ENCODE data around the gene SGPL1. TPM values are rescaled to one million over a fixed set of nuclear protein-coding genes. Genes with fewer than 3 reads are reported as not detected.
"Not testable (repeated sequence)": the region's sequence is repeated elsewhere in the genome, so short reads cannot be mapped to it uniquely, and the experiment has no call there.

SGPL1 gene
- total RNA-seq, 1 experiment from 2014 or later, result 52.6 TPM

DNA sequence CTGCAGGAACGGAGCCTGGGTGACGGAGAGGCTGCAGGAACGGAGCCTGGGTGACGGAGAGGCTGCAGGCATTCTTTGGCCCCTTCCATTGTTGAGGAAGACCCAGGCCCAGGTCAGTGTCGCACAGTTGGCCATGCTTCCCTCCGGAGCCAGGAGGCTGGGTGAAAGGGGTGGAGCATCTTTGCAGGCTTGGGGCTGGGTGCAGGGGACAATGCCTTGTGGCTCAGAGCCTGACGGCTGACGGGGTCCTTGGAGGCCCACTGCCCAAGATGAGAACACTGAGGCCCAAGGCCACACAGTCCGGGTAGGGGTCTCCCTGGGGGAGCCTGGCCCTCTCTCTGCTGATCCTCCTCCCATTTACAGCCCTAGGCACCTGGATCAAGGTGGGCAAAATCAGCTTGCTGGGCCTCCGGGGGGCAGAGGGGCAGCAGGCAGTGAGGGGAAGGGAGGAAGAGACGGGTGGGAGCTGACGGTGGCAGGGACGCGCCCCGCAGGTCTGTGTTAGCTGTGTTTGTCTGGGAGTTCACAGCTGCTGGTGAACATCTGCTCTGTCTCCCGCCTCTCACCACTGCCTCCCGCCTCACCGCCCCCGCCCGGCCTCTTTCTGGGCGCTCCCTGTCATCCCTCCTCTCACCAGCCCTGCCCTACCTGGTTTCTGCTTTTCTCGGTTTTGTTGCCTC lies 103.2 kb downstream of the SGPL1 start:
- no peaks in the 10 kb centered on the region for H3K27me3 ChIP-seq (ENCODE audit: insufficient read depth, low read length)
- H3K27ac Mint-ChIP-seq, result no peak overlapping the region
- no peaks in the 10 kb centered on the region for H3K79me1 ChIP-seq (ENCODE audit: insufficient read depth, low read depth, low read length, poor library complexity, severe bottlenecking)
- H3K4me2 ChIP-seq (ENCODE audit: insufficient read depth, insufficient read length, low read length), result no peak overlapping the region
- no peak overlapping the region for H3K56ac ChIP-seq (ENCODE audit: insufficient read length, low read depth, low read length)
- H2BK120ac ChIP-seq (ENCODE audit: low read depth, low read length, poor library complexity, severe bottlenecking), result no peak overlapping the region
- peaks cover 11% of the 10 kb centered on the region for H3K27me3 Mint-ChIP-seq (ENCODE audit: low read depth)
- TF ChIP-seq, protein P1, sequence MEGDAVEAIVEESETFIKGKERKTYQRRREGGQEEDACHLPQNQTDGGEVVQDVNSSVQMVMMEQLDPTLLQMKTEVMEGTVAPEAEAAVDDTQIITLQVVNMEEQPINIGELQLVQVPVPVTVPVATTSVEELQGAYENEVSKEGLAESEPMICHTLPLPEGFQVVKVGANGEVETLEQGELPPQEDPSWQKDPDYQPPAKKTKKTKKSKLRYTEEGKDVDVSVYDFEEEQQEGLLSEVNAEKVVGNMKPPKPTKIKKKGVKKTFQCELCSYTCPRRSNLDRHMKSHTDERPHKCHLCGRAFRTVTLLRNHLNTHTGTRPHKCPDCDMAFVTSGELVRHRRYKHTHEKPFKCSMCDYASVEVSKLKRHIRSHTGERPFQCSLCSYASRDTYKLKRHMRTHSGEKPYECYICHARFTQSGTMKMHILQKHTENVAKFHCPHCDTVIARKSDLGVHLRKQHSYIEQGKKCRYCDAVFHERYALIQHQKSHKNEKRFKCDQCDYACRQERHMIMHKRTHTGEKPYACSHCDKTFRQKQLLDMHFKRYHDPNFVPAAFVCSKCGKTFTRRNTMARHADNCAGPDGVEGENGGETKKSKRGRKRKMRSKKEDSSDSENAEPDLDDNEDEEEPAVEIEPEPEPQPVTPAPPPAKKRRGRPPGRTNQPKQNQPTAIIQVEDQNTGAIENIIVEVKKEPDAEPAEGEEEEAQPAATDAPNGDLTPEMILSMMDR (conservative IDR thresholded peaks at IDR 0.05), result no peak
- no peak overlapping the region for H2BK20ac ChIP-seq (ENCODE audit: low read depth, low read length, poor library complexity, severe bottlenecking)
- no peak overlapping the region for H2BK12ac ChIP-seq (ENCODE audit: insufficient read length, low read depth, low read length)
- H4K91ac ChIP-seq (ENCODE audit: insufficient read length, low read depth, low read length), result no peak overlapping the region
- no peak overlapping the region for H3K23ac ChIP-seq (ENCODE audit: insufficient read length, low read depth, low read length)
- H2BK15ac ChIP-seq (ENCODE audit: low read depth, low read length), result no peak overlapping the region; the same call in 1 of the 2 replicates
- no peak overlapping the region for H2AK5ac ChIP-seq (ENCODE audit: insufficient read length, low read length)
- no peak overlapping the region for H3K9ac ChIP-seq (ENCODE audit: extremely low read depth, insufficient read length, low read length)
- H3K9me3 ChIP-seq (ENCODE audit: control insufficient read depth, low read depth, low read length), result no peaks in the 10 kb centered on the region
- H3K18ac ChIP-seq (ENCODE audit: insufficient read length, low read depth, low read length), result no peak overlapping the region
- no peak overlapping the region for H2AFZ ChIP-seq (ENCODE audit: low read length)
- no peaks in the 10 kb centered on the region for H3K4me1 ChIP-seq (ENCODE audit: insufficient read depth, low read length)
- H3K4me3 Mint-ChIP-seq, result no peak overlapping the region
- no peak overlapping the region for H3T11ph ChIP-seq (ENCODE audit: low read length)
- no peak overlapping the region for H3K4ac ChIP-seq (ENCODE audit: low read depth, low read length)
- no peaks in the 10 kb centered on the region for H3K79me2 ChIP-seq (ENCODE audit: insufficient read depth, low read length)
- H3K9me3 Mint-ChIP-seq, result no peaks in the 10 kb centered on the region
- H3K36me3 Mint-ChIP-seq (ENCODE audit: insufficient read depth in 1 of 3, low read depth in 3 of 3), result no peaks in the 10 kb centered on the region
- no peak overlapping the region for H4K8ac ChIP-seq (replicated peaks; ENCODE audit: insufficient read length, low read depth, low read length)
- H4K20me1 ChIP-seq (ENCODE audit: control insufficient read depth, insufficient read depth, insufficient read length), result no peaks in the 10 kb centered on the region
- no peak overlapping the region for H4K5ac ChIP-seq (ENCODE audit: insufficient read length, low read depth, low read length)
- peaks cover 0 to 8% of the 10 kb centered on the region in 2 experiments; a peak in 2 of 4 replicates for H3K4me1 Mint-ChIP-seq
- no peak for DNase-seq
- no CpG with 5 or more reads among the region's 22 CpGs for WGBS (ENCODE audit: extremely low coverage, insufficient read length, low lambda C conversion rate)
- H3K23me2 ChIP-seq (ENCODE audit: insufficient read length, low read depth, low read length, poor library complexity, severe bottlenecking), result no peaks in the 10 kb centered on the region
- no peak overlapping the region; the same call in 1 of the 2 replicates for H3K14ac ChIP-seq (ENCODE audit: insufficient read depth, low read length)
- no peak overlapping the region for H3K27ac ChIP-seq (ENCODE audit: insufficient read length, low read depth, low read length)
- H2BK5ac ChIP-seq (ENCODE audit: insufficient read length, low read length), result no peak overlapping the region

DNA sequence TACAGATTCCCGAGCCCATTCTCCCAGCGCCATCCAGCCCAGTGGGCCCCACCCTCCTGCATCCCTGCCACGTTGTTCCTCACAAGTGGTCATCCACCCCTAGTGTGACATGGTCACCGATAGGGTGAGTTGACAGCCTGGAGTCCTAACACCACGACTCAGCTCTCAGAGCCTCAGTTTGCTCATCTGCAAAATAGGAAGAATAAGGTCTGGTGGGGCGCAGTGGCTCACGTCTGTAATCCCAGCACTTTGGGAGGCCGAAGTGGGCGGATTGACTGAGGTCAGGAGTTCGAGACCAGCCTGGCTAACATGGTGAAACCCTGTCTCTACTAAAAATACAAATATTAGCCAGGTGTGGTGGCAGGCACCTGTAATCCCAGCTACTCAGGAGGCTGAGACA lies 104.2 kb downstream of the SGPL1 start:
- H4K5ac ChIP-seq (ENCODE audit: insufficient read length, low read depth, low read length); H3K4ac ChIP-seq (ENCODE audit: low read depth, low read length); H3K23ac ChIP-seq (ENCODE audit: insufficient read length, low read depth, low read length); H4K8ac ChIP-seq (replicated peaks; ENCODE audit: insufficient read length, low read depth, low read length); H2BK5ac ChIP-seq (ENCODE audit: insufficient read length, low read length); DNase-seq; H3K56ac ChIP-seq (ENCODE audit: insufficient read length, low read depth, low read length); H3K4me1 ChIP-seq (ENCODE audit: insufficient read depth, low read length); H3K14ac ChIP-seq (ENCODE audit: insufficient read depth, low read length); H3K9me3 Mint-ChIP-seq; H4K20me1 ChIP-seq (ENCODE audit: control insufficient read depth, insufficient read depth, insufficient read length); H3K23me2 ChIP-seq (ENCODE audit: insufficient read length, low read depth, low read length, poor library complexity, severe bottlenecking); H3K9ac ChIP-seq (ENCODE audit: extremely low read depth, insufficient read length, low read length); H2BK12ac ChIP-seq (ENCODE audit: insufficient read length, low read depth, low read length); H3K27ac ChIP-seq (ENCODE audit: insufficient read length, low read depth, low read length); H3K27me3 ChIP-seq (ENCODE audit: insufficient read depth, low read length); H2AK5ac ChIP-seq (ENCODE audit: insufficient read length, low read length); H3K4me1 Mint-ChIP-seq; H3K4me3 Mint-ChIP-seq; H2BK120ac ChIP-seq (ENCODE audit: low read depth, low read length, poor library complexity, severe bottlenecking); H2AFZ ChIP-seq (ENCODE audit: low read length); H3K18ac ChIP-seq (ENCODE audit: insufficient read length, low read depth, low read length); H4K91ac ChIP-seq (ENCODE audit: insufficient read length, low read depth, low read length); H3K9me3 ChIP-seq (ENCODE audit: control insufficient read depth, low read depth, low read length); H3K79me1 ChIP-seq (ENCODE audit: insufficient read depth, low read depth, low read length, poor library complexity, severe bottlenecking); H3K36me3 Mint-ChIP-seq (ENCODE audit: insufficient read depth in 1 of 3, low read depth in 3 of 3); H3K79me2 ChIP-seq (ENCODE audit: insufficient read depth, low read length); H3K4me2 ChIP-seq (ENCODE audit: insufficient read depth, insufficient read length, low read length); H2BK15ac ChIP-seq (ENCODE audit: low read depth, low read length); H2BK20ac ChIP-seq (ENCODE audit: low read depth, low read length, poor library complexity, severe bottlenecking); H3T11ph ChIP-seq (ENCODE audit: low read length): not testable (repeated sequence)
- H3K27me3 Mint-ChIP-seq (ENCODE audit: low read depth), result peaks cover 12% of the 10 kb centered on the region
- peak overlapping the region in 1 of 3 experiments; percentile 59; a peak in 1 of 7 replicates for H3K27ac Mint-ChIP-seq
- WGBS (ENCODE audit: extremely low coverage, insufficient read length, low lambda C conversion rate), result no CpG with 5 or more reads among the region's 10 CpGs
